ENCODE measurements around the gene SH3PXD2A.

The SH3PXD2A gene

GRCh38 chr10:103576862-103577261 is 278.5 kb downstream of the SH3PXD2A start:
- no peak for DNase-seq (ENCODE audit: insufficient read length, low spot score)
- FAIRE-seq: no peak

GRCh38 chr10:103576076-103576471 is 279.3 kb downstream of the SH3PXD2A start:
- DNase-seq (ENCODE audit: insufficient read length, low spot score) (no peak), FAIRE-seq (no peak)

More at GRCh38 chr10:103576862-103577261, 278.5 kb downstream of the SH3PXD2A start:
- no peak for TF ChIP-seq POLR2A (IDR thresholded peaks at IDR 0.05; ENCODE audit: low read depth, low read length)

GRCh38 chr10:103575416-103576075 is 279.8 kb downstream of the SH3PXD2A start:
- DNase-seq (ENCODE audit: insufficient read length, low spot score): no peak
- no peak for TF ChIP-seq POLR2A (IDR thresholded peaks at IDR 0.05; ENCODE audit: low read depth, low read length)
- no peak for FAIRE-seq

More at GRCh38 chr10:103576076-103576471, 279.3 kb downstream of the SH3PXD2A start:
- TF ChIP-seq POLR2A (IDR thresholded peaks at IDR 0.05; ENCODE audit: low read depth, low read length): no peak

GRCh38 chr10:103574097-103575061 is 281.0 kb downstream of the SH3PXD2A start:
- no peak for TF ChIP-seq POLR2A (IDR thresholded peaks at IDR 0.05; ENCODE audit: low read depth, low read length)
- FAIRE-seq: no peak

DNA sequence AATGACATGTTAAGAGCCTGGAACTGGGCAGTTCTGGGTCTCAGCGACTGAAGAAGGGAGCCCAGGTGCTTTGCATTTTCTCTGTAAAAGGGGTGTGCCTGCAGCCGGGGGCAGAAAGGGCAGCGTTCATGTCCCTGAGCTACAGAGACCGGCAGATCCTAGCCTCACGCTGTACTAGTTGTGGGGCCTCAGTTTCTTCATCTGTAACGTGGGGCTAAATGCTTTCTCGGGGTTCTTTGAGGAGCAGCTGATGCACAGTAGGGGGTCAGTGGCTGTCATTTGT is 282.2 kb downstream of the SH3PXD2A start:
- DNase-seq (ENCODE audit: insufficient read length, low spot score) (no peak), FAIRE-seq (no peak)
- TF ChIP-seq POLR2A (IDR thresholded peaks at IDR 0.05; ENCODE audit: low read depth, low read length): no peak

More at GRCh38 chr10:103574097-103575061, 281.0 kb downstream of the SH3PXD2A start:
- DNase-seq (ENCODE audit: insufficient read length, low spot score): no peak

DNA sequence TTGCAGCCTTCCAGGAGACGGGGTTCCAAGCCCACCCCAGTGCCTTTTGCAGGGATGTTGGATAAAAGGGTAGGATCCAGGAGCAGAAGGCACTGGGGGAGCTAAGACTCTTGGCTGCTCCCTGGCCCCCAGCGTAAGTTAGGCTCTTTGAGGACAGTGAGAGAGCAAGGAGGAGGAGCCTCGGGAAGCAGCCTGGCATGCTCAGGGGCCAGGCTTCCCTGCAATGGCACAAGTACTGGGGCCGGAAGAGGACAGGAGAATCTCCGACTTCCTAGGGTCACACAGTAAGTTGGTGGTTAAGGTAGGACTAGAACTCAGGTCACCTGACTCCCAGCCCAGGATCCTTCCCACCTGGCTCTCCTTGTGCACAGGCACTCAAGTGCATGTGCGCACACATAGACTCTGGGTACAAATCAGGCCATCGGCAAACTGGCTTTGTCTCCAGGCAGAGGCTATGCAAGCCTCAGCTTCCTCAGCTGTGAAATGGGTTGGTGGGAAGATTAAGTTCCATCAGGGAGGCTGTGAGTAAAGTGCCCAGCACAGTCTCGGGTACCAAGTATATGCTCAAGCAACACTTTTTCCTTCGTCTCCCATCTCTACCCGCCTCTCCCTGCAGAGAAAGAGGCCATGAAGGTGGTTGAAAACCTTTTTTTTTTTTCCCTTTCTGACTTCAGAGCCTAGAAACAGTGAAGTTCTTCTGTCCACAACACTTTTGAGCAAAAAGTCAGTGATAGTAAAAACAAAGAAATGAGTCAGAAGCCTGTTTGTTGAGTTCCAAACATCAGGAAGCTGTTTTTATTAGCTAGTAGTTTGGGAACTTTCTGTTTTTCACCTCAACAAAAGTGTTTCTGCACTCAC is 282.8 kb downstream of the SH3PXD2A start:
- DNase-seq (ENCODE audit: insufficient read length, low spot score) (no peak), FAIRE-seq (no peak)
- no peak for TF ChIP-seq POLR2A (IDR thresholded peaks at IDR 0.05; ENCODE audit: low read depth, low read length)

DNA sequence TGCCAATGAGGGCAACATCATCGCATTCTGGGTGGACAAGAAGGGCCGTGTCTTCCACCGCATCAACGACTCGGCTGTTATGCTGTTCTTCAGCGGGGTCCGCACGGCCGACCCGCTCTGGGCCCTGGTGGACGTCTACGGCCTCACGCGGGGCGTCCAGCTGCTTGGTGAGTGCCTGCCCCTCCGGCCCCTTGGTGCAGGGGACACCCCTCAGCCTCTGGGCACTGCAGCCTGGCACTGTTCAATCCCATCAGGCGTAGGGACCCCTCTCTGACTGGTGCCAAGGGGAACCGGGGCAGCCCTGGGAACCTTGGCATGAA is 283.8 kb downstream of the SH3PXD2A start:
- FAIRE-seq (no peak), DNase-seq (ENCODE audit: insufficient read length, low spot score) (no peak)
- TF ChIP-seq POLR2A (IDR thresholded peaks at IDR 0.05; ENCODE audit: low read depth, low read length): no peak

GRCh38 chr10:103570844-103571655 is 284.3 kb downstream of the SH3PXD2A start:
- TF ChIP-seq POLR2A (IDR thresholded peaks at IDR 0.05; ENCODE audit: low read depth, low read length): no peak
- DNase-seq (ENCODE audit: insufficient read length, low spot score): no peak
- FAIRE-seq: no peak

GRCh38 chr10:103569896-103570295 is 285.5 kb downstream of the SH3PXD2A start:
- TF ChIP-seq POLR2A (IDR thresholded peaks at IDR 0.05; ENCODE audit: low read depth, low read length): no peak
- DNase-seq (ENCODE audit: insufficient read length, low spot score): no peak
- no peak for FAIRE-seq

DNA sequence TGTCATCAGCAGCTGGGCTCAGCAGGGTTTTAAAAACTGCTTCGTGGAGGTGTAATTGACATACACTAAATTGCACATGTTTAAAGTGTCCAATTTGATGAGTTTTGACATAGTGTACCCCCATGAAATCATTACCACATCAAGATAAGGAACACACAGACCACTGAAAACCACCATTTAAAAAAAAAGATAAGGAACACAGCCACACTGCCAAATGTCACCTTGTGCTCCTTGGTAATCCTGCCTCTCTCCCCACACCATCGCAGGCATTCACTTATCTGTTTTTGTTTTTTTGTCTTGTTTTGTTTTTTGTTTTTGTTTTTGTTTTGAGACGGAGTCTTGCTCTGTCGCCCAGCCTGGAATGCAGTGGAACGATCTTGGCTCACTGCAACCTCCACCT is 286.9 kb downstream of the SH3PXD2A start:
- TF ChIP-seq POLR2A (IDR thresholded peaks at IDR 0.05; ENCODE audit: low read depth, low read length): no peak
- DNase-seq (ENCODE audit: insufficient read length, low spot score) (no peak), FAIRE-seq (no peak)

DNA sequence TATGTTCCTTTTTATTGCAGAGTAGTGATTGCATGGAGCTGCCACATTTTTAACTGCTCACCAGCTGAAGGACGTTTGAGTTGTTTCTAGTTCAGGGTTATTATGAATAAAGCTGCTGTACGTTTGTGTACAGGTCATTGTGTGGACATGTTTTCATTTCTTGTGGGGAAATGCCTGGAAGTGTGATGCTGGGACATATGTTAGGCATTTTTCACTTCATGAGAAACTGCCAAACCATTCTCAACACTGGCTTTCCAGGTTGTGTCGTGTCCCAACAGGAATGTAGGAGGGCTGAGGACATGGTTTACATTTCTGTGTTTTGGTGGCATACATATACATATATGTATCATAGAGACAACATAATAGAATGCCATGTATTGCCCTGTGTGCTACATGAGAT is 288.8 kb downstream of the SH3PXD2A start:
- DNase-seq (ENCODE audit: insufficient read length, low spot score) (no peak), FAIRE-seq (no peak)
- no peak for TF ChIP-seq POLR2A (IDR thresholded peaks at IDR 0.05; ENCODE audit: low read depth, low read length)

DNA sequence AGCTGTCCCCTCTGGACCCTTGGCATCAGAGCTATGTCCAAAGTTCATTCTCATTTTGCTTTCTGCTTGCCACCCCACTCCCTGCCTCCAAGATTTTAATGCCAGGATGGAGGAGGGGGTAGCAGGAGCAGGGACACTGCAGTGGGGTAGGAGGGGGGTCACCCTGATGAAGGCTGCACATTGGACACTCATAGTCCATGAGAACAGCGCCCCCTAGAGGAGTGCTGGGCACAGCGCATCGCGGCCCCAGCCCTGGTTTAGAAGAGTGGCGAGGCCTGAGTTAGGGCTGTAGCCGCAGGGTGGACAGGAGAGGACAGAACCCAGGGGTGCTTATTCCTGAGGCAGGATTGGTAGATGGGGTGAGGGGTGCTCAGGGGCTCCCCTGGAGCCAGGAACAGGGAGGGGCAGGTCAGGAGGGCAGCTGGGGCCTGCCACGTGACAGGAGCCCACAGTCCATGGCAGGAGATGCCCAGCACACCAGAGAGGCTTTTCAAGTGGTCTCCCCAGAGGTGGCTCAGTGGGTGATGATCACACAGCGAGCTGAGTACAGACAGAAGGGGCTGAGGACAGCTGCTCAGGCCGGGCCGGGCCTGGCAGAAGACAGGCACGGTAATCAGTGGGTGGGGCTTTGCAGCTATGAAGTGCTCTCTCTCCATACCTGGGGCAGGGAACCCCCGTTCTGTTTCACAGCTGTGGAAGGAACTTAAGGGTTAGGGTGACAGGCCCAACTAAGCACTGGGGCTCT is 290.4 kb downstream of the SH3PXD2A start:
- TF ChIP-seq POLR2A (IDR thresholded peaks at IDR 0.05; ENCODE audit: low read depth, low read length): no peak
- DNase-seq (ENCODE audit: insufficient read length, low spot score): peak; percentile 69
- no peak for FAIRE-seq

DNA sequence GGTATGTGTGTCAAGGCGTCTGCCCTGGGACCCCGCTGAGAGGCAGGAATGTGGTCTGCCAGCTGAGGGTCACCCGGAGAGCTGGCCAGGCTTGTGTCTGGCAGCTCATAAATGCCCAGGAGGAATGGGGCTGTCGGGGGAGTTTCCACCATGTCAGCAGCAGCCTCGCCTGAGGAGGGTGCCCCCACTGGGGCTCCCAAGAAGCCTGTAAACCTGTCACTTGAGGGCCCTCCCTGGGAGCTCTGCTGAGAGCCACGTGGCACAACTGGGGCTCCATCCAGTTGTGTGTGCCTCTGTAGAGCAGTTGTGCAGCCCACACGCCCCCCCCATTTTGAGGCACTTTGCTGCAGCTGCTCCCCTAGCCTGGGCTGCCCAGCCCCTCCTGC is 291.3 kb downstream of the SH3PXD2A start:
- no peak for TF ChIP-seq POLR2A (IDR thresholded peaks at IDR 0.05; ENCODE audit: low read depth, low read length)
- FAIRE-seq: no peak
- no peak for DNase-seq (ENCODE audit: insufficient read length, low spot score)

Data from H54 (cell line).